Stimulated activated naive CD4-positive, alpha-beta T cell treated with Interleukin-2 at 50 U/mL for 16 hours (primary cell): Measurements from ENCODE around the gene FCRLA.
"Not testable (repeated sequence)": the region's sequence is repeated elsewhere in the genome, so short reads cannot be mapped to it uniquely, and the experiment has no call there.

Experiments
- DNase-seq: peaks from one replicate; lab custom pipeline; 2025; lab: John Stamatoyannopoulos, UW

The FCRLA gene

DNA sequence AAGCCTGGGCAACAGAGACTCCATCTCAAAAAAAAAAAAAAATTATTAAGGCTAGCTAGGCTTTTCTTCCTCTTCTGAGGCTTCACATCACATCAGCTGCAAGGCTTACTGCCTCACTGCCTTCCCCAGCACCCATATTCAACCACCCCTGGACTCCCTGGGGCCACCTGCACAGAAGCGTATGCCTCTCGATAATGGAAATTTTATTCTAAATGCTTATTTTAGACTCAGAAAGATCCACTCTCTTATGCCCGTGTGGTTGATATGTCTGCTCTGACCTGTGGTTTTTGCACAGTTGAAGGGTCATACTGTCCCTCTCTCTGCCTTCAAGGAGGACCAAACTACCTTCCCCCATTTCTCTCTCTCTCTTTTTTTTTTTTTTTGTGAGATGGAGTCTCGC lies 1.5 kb upstream of the FCRLA start:
- no peak for DNase-seq

- no peak for DNase-seq
Measured at GRCh38 chr1:161706113-161706481, 932 bp upstream of the FCRLA start.

DNA sequence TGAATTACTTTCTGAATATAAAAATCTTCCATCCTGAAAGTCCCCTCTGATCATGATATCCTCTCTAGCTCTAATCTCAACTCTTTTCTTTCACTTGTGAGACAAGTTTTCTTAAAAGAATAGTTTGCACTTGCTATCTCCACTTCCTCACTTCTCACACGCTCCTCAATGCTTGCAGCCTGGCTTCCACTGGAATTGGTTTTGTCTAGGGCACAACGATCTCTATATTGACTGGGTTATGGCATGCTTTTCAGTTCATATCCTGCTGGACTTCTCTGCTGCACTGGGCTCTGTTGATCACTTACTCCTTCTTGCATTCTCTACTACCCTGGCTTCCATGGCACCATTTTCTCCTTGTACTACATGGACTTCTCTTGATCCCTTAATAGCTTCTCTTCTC lies 474 bp downstream of the FCRLA start:
- no peak for DNase-seq

DNA sequence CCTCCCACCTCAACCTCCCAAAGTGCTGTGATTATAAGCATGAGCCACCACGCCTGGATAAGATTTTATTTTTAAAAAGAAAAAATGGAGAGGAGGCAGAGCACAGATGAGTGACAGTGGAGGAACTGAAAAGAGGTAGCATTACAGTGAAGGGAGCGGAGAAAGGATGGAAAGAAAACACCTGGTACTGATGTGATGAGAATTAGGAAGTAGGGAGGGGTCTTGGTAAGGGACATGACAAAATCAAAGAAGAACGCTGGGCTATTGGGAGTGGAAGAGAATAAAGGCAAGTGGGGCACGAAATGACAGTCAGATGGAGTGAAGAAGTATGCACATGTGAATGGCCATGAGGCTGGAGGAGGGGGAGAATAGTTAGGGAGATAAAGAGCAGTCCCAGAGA lies 2.3 kb downstream of the FCRLA start:
- DNase-seq = no peak

DNA sequence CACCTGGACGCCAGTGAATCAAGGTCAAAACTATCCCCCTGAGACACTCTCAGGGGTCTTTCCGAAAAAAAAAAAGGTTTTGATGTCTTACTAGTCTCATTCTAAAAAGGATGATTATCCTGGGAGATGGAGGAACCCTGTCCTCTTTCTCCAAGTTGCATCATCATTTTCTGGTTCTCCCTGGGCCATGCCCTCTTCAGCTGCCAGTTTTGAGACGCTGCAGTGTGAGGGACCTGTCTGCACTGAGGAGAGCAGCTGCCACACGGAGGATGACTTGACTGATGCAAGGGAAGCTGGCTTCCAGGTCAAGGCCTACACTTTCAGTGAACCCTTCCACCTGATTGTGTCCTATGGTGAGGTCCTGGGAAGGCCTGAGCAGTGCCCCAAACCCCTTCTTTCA lies 3.5 kb downstream of the FCRLA start:
- DNase-seq = no peak

- no peak for DNase-seq
Measured at GRCh38 chr1:161718559-161719324, 11.7 kb downstream of the FCRLA start.

DNA sequence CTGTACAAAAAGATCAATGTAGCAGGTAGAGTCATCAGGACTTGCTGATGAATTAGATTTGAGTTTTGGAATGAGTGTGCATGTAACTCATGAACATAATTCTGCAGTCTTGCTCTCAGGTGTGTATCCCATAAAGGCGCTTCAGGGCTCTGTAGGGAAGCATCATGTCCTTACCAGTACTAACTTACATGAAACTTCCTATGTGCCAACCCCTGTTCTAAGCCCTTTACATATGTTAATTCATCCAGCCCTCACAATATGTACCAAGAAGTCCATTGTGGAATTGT lies 12.2 kb downstream of the FCRLA start:
- no peak for DNase-seq

GRCh38 chr1:161720422-161720821 lies 13.4 kb downstream of the FCRLA start:
- no peak for DNase-seq

GRCh38 chr1:161720956-161721737 lies 14.1 kb downstream of the FCRLA start, which contains the start of gene FCRLB:
Gene FCRLB (plus strand): TSS chr1:161721544. CDS start chr1:161722673, 1,129 bp downstream.
- DNase-seq = no peak

- no peak for DNase-seq
Measured at GRCh38 chr1:161721738-161722343, 14.8 kb downstream of the FCRLA start.

DNA sequence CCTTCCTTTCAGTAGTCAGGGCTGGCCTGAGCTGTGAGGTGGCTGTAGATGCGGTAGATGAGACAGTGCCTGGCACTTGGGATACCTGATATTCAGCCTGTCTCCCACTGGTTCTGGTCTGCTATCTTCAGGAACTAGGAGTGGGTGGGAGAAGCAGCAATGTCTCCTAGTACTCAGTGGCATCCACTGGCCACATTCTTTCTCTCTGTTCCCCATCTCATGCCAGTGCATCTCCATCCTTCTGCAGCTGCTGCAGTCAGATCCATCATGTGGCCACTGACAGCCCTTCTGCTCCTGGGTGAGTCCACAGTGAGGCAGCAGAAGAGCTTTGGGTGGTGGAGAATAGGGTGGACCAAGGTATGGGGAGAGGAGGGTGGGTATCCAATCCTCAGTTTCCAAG lies 15.4 kb downstream of the FCRLA start:
- DNase-seq = no peak

DNA sequence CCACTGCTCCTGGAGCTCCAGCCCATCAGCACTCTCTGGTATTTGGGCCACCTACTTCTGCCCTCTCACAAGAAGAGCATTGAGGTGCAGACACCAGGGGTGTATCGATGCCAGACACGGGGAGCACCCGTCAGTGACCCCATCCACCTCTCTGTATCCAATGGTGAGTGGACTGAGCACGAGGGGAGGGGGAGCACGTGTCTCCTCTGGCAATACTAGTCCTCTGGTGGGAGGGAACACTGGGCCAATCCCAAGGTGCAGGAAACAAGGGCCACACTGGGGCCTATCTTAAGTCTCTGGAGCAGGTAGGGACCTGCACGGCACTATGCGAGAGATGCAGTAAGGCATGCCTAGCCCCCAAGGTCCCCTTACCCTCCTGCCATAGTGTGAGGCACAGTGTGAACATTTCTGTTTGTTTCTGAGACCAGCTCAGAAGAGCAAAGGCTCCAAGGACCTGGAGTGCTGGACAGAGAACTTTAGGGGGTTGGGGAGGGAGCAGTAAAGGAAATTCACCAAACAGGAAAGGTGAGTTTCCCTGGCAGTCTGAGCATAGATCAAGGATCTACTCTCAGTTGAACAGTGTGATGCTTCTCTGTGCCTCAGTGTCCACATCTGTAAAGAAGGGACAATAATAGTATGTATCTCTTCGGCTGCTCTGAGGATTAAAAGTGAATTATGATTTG lies 16.6 kb downstream of the FCRLA start:
- no peak for DNase-seq

GRCh38 chr1:161725258-161725907 lies 18.4 kb downstream of the FCRLA start:
- DNase-seq = not testable (repeated sequence)

GRCh38 chr1:161725908-161726472 lies 19.0 kb downstream of the FCRLA start:
- no peak for DNase-seq

- DNase-seq = peak; percentile 60
Measured at GRCh38 chr1:161726473-161727255, 19.6 kb downstream of the FCRLA start.

DNA sequence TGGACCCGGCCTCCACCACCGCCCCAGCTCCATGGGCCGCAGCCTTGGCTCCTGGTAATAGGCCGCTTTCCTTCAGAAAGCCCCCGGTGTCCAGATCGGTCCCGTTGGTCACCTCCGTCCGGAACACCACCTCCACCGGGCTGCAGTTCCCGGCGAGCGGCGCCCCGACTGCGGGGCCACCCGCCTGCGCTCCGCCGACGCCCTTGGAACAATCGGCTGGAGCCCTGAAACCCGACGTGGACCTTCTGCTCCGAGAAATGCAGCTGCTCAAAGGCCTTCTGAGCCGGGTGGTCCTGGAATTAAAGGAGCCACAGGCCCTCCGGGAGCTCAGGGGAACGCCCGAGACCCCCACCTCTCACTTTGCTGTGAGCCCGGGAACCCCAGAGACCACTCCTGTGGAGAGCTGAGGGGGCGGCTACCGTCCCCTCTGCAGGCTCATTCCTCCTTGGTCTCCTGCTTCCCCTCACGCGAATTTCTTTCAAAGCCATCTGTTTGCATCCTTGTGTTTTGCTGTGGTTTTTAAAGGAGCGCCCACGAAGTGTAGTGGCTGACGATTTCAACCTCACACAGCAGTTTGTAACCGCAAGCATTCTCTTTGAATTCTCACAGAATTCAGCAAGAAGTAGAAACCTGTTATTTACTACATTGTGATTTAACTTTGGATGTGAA lies 20.4 kb downstream of the FCRLA start:
- no peak for DNase-seq

GRCh38 chr1:161728376-161729226 lies 21.6 kb downstream of the FCRLA start:
- no peak for DNase-seq

- DNase-seq = no peak
Measured at GRCh38 chr1:161730050-161730564, 23.1 kb downstream of the FCRLA start.

DNA sequence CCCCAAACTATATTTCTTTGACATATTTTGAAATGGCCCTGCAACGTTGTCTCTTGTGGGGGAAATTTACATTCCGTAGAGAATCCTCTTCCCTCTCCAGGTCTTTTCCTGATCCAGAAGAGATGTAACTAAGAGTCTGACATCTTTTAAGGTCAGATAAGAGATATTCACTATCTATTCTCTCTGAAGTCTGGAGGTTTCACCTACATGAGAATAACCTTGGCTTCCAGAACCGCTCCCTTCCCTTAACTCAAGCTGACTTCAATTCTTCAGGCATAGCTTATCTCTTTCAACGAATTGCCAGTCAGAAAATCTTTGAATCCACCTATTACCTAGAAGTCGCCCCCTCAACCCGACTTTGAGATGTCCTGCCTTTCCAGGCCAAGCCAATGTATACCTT lies 24.2 kb downstream of the FCRLA start:
- DNase-seq = no peak
